ENCODE results near the gene CHST3. TPM values are rescaled to one million over a fixed set of nuclear protein-coding genes. Genes with fewer than 3 reads are reported as not detected.

The CHST3 gene
- total and polyA plus RNA-seq, 2 experiments from 2014 or later: 0.94 to 8.3 TPM

GRCh38 chr10:71961831-71962230, 2.4 kb upstream of the CHST3 start (continued):
- no peak for TF ChIP-seq ZNF462 (CRISPR knock-in tag; IDR thresholded peaks at IDR 0.05)
- TF ChIP-seq ZNF331 (CRISPR knock-in tag; IDR thresholded peaks at IDR 0.05; ENCODE audit: low read depth): no peak
- no peak for TF ChIP-seq EZH2 (IDR thresholded peaks at IDR 0.05; ENCODE audit: low read depth, unreplicated experiment)
- no peak for TF ChIP-seq CREB1 (CRISPR knock-in tag; IDR thresholded peaks at IDR 0.05; ENCODE audit: low read depth)

- H3K36me3 Mint-ChIP-seq (ENCODE audit: low read depth): no peaks in the 10 kb centered on the region
- DNase-seq (ENCODE audit: low spot score) (no peak), ATAC-seq (no peak)
- Histone ChIP-seq H3K4me2 (peak overlapping the region; percentile 100), H3K27me3 (ENCODE audit: insufficient read depth) (peaks cover 46% of the 10 kb centered on the region), H3K79me2 (replicated peaks; ENCODE audit: insufficient read depth) (peaks cover 28% of the 10 kb centered on the region), H3F3A (replicated peaks; ENCODE audit: low read depth) (no peaks in the 10 kb centered on the region), H3K36me3 (ENCODE audit: insufficient read depth) (no peaks in the 10 kb centered on the region), H3K4me3 (peak overlapping the region; percentile 83; the same call in 1 of the 2 replicates), H2AFZ (no peak overlapping the region; the same call in 1 of the 2 replicates), H3K4me1 (ENCODE audit: insufficient read depth) (peaks cover 15% of the 10 kb centered on the region), H3K9me2 (ENCODE audit: insufficient read depth) (no peaks in the 10 kb centered on the region), H4K20me1 (replicated peaks; ENCODE audit: insufficient read depth) (no peaks in the 10 kb centered on the region), H3K27ac (ENCODE audit: low read depth) (no peak overlapping the region)
- H3K4me3 Mint-ChIP-seq: peak overlapping the region; percentile 91
- no peak overlapping the region for H3K27ac Mint-ChIP-seq
- H3K4me1 Mint-ChIP-seq: peaks cover 21% of the 10 kb centered on the region
- H3K27me3 Mint-ChIP-seq (ENCODE audit: insufficient read depth, low read depth, poor library complexity): peaks cover 42% of the 10 kb centered on the region
- H3K9me3 Mint-ChIP-seq: no peaks in the 10 kb centered on the region; the same call in 2 of the 3 replicates
- TF ChIP-seq CTCF (conservative IDR thresholded peaks at IDR 0.05; ENCODE audit: low read depth in 2 of 2) (no peak), CREB1 (CRISPR knock-in tag; IDR thresholded peaks at IDR 0.05; ENCODE audit: low read depth) (no peak), ZNF462 (CRISPR knock-in tag; IDR thresholded peaks at IDR 0.05) (no peak), EZH2phosphoT487 (IDR thresholded peaks at IDR 0.05; ENCODE audit: unreplicated experiment) (no peak), STAT1 (IDR thresholded peaks at IDR 0.05; ENCODE audit: unreplicated experiment) (no peak)
Measured at GRCh38 chr10:71962901-71963300, 1.3 kb upstream of the CHST3 start.

Measured in GM23338 (cell line).